Nephron progenitor cell (in vitro differentiated cells): Measurements from ENCODE around the gene TSPAN15.
A peak's percentile ranks its signal among the peaks of the same experiment; 100 is the strongest.
"Not testable (repeated sequence)": the region's sequence is repeated elsewhere in the genome, so short reads cannot be mapped to it uniquely, and the experiment has no call there.

Experiments used
- DNase-seq: peaks from one replicate; pipeline ENCODE4 v3.0.0; 2021
- H3K27ac Mint-ChIP-seq: 2 replicates; pipeline ENCODE4 v1.8.0; 2021; ENCODE audit warnings: mild to moderate bottlenecking, moderate library complexity, mixed read lengths
- H3K27me3 Mint-ChIP-seq: 2 replicates; pipeline ENCODE4 v1.8.0; 2021; ENCODE audit warnings: mild to moderate bottlenecking, low read depth, mixed read lengths; ENCODE audit not compliant: poor library complexity
- H3K36me3 Mint-ChIP-seq: 2 replicates; pipeline ENCODE4 v1.8.0; 2021; ENCODE audit warnings: low read depth, mixed read lengths
- H3K4me1 Mint-ChIP-seq: 2 replicates; pipeline ENCODE4 v1.8.0; 2021; ENCODE audit warnings: mixed read lengths
- H3K4me3 Mint-ChIP-seq: 2 replicates; pipeline ENCODE4 v1.8.0; 2021; ENCODE audit warnings: mild to moderate bottlenecking, moderate library complexity, mixed read lengths
- H3K9me3 Mint-ChIP-seq: 2 replicates; pipeline ENCODE4 v1.8.0; 2021; ENCODE audit warnings: mild to moderate bottlenecking, moderate library complexity, mixed read lengths
- CTCF ChIP-seq: fragments of 200-600 bp; sonication (generic); IDR thresholded peaks from 2 replicates; pipeline ENCODE4 v1.5.0; 2021; ENCODE audit warnings: antibody characterized with exemption

The TSPAN15 gene

GRCh38 chr10:69443354-69443753 is 7.9 kb upstream of the TSPAN15 start:
- Mint-ChIP-seq H3K4me1 (peaks cover 42% of the 10 kb centered on the region), H3K27me3 (peaks cover 18% of the 10 kb centered on the region), H3K9me3 (peaks cover 3% of the 10 kb centered on the region), H3K4me3 (no peak overlapping the region), H3K27ac (no peak overlapping the region), H3K36me3 (no peaks in the 10 kb centered on the region)
- no peak for TF ChIP-seq CTCF
- no peak for DNase-seq

DNA sequence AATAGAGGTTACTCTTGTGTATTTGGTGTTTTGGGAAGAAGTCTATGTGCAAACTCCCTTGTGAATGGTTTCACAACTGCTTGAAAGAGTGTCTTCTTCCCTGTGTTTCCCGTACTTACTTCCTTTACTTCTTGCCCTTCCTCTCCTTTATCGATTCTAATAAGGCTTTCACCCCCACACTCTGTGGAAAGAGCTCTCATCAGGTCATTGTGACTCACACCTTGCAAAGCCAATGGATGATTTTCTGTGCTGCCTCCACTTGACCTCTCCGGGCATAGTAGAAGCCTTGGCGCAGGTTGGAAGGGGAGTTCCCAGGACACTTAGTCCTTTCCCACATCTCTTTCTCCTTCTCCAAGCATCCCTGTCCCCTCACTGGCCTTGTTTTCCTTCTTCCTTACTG is 6.2 kb upstream of the TSPAN15 start:
- H3K36me3 Mint-ChIP-seq: no peaks in the 10 kb centered on the region
- no peak overlapping the region for H3K27ac Mint-ChIP-seq
- H3K9me3 Mint-ChIP-seq: peaks cover 3% of the 10 kb centered on the region
- H3K4me3 Mint-ChIP-seq: no peak overlapping the region
- DNase-seq: no peak
- no peak for TF ChIP-seq CTCF
- peaks cover 36% of the 10 kb centered on the region for H3K4me1 Mint-ChIP-seq
- H3K27me3 Mint-ChIP-seq: peaks cover 19% of the 10 kb centered on the region

- Mint-ChIP-seq H3K4me1 (peaks cover 35% of the 10 kb centered on the region), H3K9me3 (peaks cover 3% of the 10 kb centered on the region), H3K36me3 (no peaks in the 10 kb centered on the region), H3K4me3 (no peak overlapping the region), H3K27ac (no peak overlapping the region), H3K27me3 (peaks cover 14% of the 10 kb centered on the region)
- no peak for DNase-seq
- TF ChIP-seq CTCF: no peak
Measured at GRCh38 chr10:69446229-69446628, 5.0 kb upstream of the TSPAN15 start.

- H3K4me3 Mint-ChIP-seq: no peak overlapping the region
- H3K27me3 Mint-ChIP-seq: peaks cover 14% of the 10 kb centered on the region
- no peak overlapping the region for H3K27ac Mint-ChIP-seq
- DNase-seq: no peak
- H3K9me3 Mint-ChIP-seq: peaks cover 3% of the 10 kb centered on the region
- no peaks in the 10 kb centered on the region for H3K36me3 Mint-ChIP-seq
- peaks cover 36% of the 10 kb centered on the region for H3K4me1 Mint-ChIP-seq
- TF ChIP-seq CTCF: no peak
Measured at GRCh38 chr10:69446650-69447151, 4.6 kb upstream of the TSPAN15 start.

GRCh38 chr10:69449841-69450240 is 1.4 kb upstream of the TSPAN15 start:
- Mint-ChIP-seq H3K27ac (no peak overlapping the region), H3K9me3 (peaks cover 3% of the 10 kb centered on the region), H3K27me3 (peaks cover 35% of the 10 kb centered on the region), H3K36me3 (no peaks in the 10 kb centered on the region), H3K4me3 (no peak overlapping the region), H3K4me1 (peaks cover 52% of the 10 kb centered on the region)
- DNase-seq: peak; percentile 72
- TF ChIP-seq CTCF: peak; percentile 64

DNA sequence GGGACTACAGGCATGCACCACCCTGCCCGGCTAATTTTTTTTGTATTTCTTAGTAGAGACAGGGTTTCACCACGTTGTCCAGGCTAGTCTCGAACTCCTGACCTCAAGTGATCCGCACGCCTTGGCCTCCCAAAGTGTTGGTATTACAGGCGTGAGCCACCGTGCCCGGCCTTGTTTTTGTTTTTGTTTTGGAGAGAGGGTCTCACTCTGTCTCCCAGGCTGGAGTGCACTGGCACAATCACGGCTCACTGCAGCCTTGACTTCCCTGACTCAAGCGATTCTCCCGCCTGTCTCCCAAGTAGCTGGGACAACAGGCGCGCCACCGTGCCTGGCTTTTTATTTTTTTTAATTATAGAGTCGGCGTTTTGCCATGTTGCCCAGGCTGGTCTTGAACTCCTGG is 870 bp upstream of the TSPAN15 start:
- Mint-ChIP-seq H3K4me1 (peaks cover 48% of the 10 kb centered on the region), H3K4me3 (peak overlapping the region; percentile 77), H3K27me3 (peaks cover 36% of the 10 kb centered on the region)
- not testable (repeated sequence) for H3K27ac Mint-ChIP-seq, H3K9me3 Mint-ChIP-seq, H3K36me3 Mint-ChIP-seq, DNase-seq
